GM18858 (cell line): Measurements from ENCODE around the gene SLC34A1.
"Not testable (repeated sequence)": the region's sequence is repeated elsewhere in the genome, so short reads cannot be mapped to it uniquely, and the experiment has no call there.

Experiments
- ATAC-seq: cut with Tn5 transposase; IDR thresholded peaks from one replicate; pipeline ENCODE4 v1.9.1; 2021; ENCODE audit not compliant: unreplicated experiment

SLC34A1 gene

GRCh38 chr5:177405805-177406204, 21.6 kb downstream of the SLC34A1 start:
- no peak for ATAC-seq

- ATAC-seq = no peak
Measured at GRCh38 chr5:177409043-177409801, 25.0 kb downstream of the SLC34A1 start, which contains the start of gene F12. Gene F12 (minus strand): TSS chr5:177409564. CDS start chr5:177409527, 37 bp downstream.

GRCh38 chr5:177410575-177410974, 26.3 kb downstream of the SLC34A1 start:
- ATAC-seq = no peak

GRCh38 chr5:177412603-177413233, 28.5 kb downstream of the SLC34A1 start:
- ATAC-seq = no peak

- ATAC-seq = no peak
Measured at GRCh38 chr5:177414481-177414880, 30.2 kb downstream of the SLC34A1 start.

- not testable (repeated sequence) for ATAC-seq
Measured at GRCh38 chr5:177417081-177417480, 32.8 kb downstream of the SLC34A1 start.

- no peak for ATAC-seq
Measured at GRCh38 chr5:177419046-177419445, 34.8 kb downstream of the SLC34A1 start.

GRCh38 chr5:177420472-177420871, 36.2 kb downstream of the SLC34A1 start:
- not testable (repeated sequence) for ATAC-seq

GRCh38 chr5:177421062-177421798, 37.0 kb downstream of the SLC34A1 start:
- no peak for ATAC-seq

GRCh38 chr5:177423671-177424070, 39.4 kb downstream of the SLC34A1 start:
- ATAC-seq = no peak

- no peak for ATAC-seq
Measured at GRCh38 chr5:177425196-177425800, 41.1 kb downstream of the SLC34A1 start.

- peak; percentile 77 for ATAC-seq
Measured at GRCh38 chr5:177425801-177426565, 41.7 kb downstream of the SLC34A1 start.

GRCh38 chr5:177426566-177427210, 42.5 kb downstream of the SLC34A1 start, which contains the start of gene GRK6:
Gene GRK6 (plus strand): TSS chr5:177426676. CDS start chr5:177426846, 170 bp downstream.
- peak; percentile 3 for ATAC-seq

- ATAC-seq = no peak
Measured at GRCh38 chr5:177427211-177427822, 43.1 kb downstream of the SLC34A1 start.

- ATAC-seq = no peak
Measured at GRCh38 chr5:177427919-177428573, 43.8 kb downstream of the SLC34A1 start.

GRCh38 chr5:177428574-177429217, 44.5 kb downstream of the SLC34A1 start:
- ATAC-seq = no peak

- no peak for ATAC-seq
Measured at GRCh38 chr5:177429248-177430040, 45.2 kb downstream of the SLC34A1 start.
